Type B pancreatic cell (in vitro differentiated cells): ENCODE data around the gene IGF2BP1. TPM values are rescaled to one million over a fixed set of nuclear protein-coding genes. Genes with fewer than 3 reads are reported as not detected.

Experiments
- DNase-seq: peaks from one replicate; pipeline ENCODE4 v3.0.0; 2021; ENCODE audit warnings: mixed read lengths; ENCODE audit not compliant: unreplicated experiment; ENCODE audit errors: extremely low spot score
- H3K27ac Mint-ChIP-seq: 2 replicates; pipeline ENCODE4 v1.8.0; 2021; ENCODE audit warnings: mild to moderate bottlenecking, mixed read lengths
- H3K27me3 Mint-ChIP-seq: 2 replicates; pipeline ENCODE4 v1.8.0; 2021; ENCODE audit warnings: mixed read lengths
- H3K36me3 Mint-ChIP-seq: 2 replicates; pipeline ENCODE4 v1.8.0; 2021; ENCODE audit warnings: mixed read lengths
- H3K4me1 Mint-ChIP-seq: one replicate; pipeline ENCODE4 v1.8.0; 2021; ENCODE audit warnings: mixed read lengths; ENCODE audit not compliant: unreplicated experiment
- H3K4me3 Mint-ChIP-seq: 2 replicates; pipeline ENCODE4 v1.8.0; 2021; ENCODE audit warnings: mild to moderate bottlenecking, mixed read lengths
- H3K9me3 Mint-ChIP-seq: 2 replicates; pipeline ENCODE4 v1.8.0; 2021; ENCODE audit warnings: mixed read lengths
- total RNA-seq: library from RNA; stranded (reverse); gene quantifications from 2 replicates; pipeline ENCODE4 v1.2.1, GENCODE V29; 2021; ENCODE audit warnings: low replicate concordance
- TF ChIP-seq, protein P1 (sequence below): fragments of 200-600 bp; sonication (generic); conservative IDR thresholded peaks from 2 replicates; pipeline ENCODE4 v1.5.0; 2021; ENCODE audit warnings: antibody characterized with exemption, mild to moderate bottlenecking

Gene IGF2BP1
- total RNA-seq, 1 donor from 2014 or later: 232 TPM

DNA sequence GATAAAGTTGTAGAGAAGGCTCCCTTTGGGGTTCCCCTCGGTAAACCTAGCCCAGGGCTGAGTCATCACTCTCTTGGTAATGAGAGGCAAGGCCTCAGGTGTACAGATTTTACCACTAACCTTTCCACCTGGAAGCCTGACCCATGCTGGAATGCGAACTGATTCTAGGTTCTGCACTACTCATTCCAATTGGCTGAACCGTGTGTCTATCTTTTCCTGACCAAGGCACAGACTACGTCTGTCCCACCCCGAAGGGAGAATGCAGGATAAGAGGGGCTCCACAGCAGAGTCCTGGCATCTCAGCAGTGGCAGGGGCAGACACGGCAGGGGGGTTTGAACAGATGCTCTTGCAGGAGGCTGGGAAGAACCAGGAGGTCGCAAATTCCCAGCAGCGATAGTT lies 70.0 kb downstream of the IGF2BP1 start:
- Mint-ChIP-seq H3K36me3 (no peaks in the 10 kb centered on the region), H3K27me3 (peaks cover 4% of the 10 kb centered on the region), H3K9me3 (no peaks in the 10 kb centered on the region), H3K4me3 (no peak overlapping the region), H3K27ac (no peak overlapping the region), H3K4me1 (no peaks in the 10 kb centered on the region)
- TF ChIP-seq, protein P1, sequence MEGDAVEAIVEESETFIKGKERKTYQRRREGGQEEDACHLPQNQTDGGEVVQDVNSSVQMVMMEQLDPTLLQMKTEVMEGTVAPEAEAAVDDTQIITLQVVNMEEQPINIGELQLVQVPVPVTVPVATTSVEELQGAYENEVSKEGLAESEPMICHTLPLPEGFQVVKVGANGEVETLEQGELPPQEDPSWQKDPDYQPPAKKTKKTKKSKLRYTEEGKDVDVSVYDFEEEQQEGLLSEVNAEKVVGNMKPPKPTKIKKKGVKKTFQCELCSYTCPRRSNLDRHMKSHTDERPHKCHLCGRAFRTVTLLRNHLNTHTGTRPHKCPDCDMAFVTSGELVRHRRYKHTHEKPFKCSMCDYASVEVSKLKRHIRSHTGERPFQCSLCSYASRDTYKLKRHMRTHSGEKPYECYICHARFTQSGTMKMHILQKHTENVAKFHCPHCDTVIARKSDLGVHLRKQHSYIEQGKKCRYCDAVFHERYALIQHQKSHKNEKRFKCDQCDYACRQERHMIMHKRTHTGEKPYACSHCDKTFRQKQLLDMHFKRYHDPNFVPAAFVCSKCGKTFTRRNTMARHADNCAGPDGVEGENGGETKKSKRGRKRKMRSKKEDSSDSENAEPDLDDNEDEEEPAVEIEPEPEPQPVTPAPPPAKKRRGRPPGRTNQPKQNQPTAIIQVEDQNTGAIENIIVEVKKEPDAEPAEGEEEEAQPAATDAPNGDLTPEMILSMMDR: no peak
- DNase-seq: no peak

DNA sequence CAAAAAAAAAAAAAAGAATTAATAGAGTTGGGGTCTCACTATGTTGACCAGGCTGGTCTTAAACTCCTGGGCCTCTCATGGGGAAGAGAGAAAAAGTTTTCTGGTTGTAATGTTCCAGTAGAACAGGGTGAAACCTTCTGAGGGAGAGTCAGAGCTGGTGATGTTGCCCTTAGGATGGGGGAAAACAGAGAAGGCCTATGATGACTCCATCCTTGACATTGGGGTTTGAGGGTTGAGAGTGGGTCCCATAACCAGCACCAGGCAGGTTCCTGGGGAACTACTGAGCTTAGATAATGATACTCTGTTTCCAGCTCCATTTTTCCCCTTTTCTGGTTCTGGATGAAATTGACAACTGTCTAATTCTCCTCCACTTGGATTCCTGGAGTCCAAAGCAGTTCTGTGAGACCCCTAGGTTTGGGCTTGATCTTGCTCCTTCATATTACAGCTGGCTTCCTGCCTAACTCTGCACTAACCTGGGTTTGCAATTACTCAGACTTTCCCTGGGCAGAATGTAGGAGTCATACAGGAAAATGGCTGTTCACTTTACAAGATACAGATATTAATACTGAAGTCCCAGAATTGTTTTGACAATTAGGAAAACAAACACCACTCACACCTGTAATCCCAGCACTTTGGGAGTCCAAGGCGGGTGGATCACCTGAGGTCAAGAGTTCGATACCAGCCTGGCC lies 72.5 kb downstream of the IGF2BP1 start:
- TF ChIP-seq, protein P1: no peak
- Mint-ChIP-seq H3K36me3 (no peaks in the 10 kb centered on the region), H3K27ac (no peak overlapping the region), H3K9me3 (no peaks in the 10 kb centered on the region), H3K27me3 (peaks cover 4% of the 10 kb centered on the region), H3K4me3 (no peak overlapping the region), H3K4me1 (no peaks in the 10 kb centered on the region)
- DNase-seq: no peak

DNA sequence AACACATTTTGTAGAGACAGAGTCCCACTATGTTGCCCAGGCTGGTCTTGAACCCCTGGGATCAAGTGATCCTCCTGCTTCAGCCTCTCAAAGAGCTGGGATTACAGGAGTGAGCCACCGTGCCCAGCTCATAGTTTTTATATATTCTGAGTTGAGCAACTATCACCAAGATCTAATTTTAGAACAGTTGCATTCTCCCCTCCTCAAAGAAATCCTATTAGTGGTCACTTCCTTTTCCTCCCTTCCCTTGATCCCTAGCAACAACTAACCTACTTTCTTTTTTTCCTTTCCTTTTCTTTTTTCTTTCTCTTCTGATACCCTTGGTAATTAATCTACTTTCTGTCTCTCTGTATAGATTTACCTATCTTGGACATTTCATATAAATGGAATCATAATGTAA lies 73.9 kb downstream of the IGF2BP1 start:
- Mint-ChIP-seq H3K27ac (no peak overlapping the region), H3K9me3 (no peaks in the 10 kb centered on the region), H3K4me1 (no peaks in the 10 kb centered on the region), H3K27me3 (peaks cover 9% of the 10 kb centered on the region), H3K36me3 (no peaks in the 10 kb centered on the region), H3K4me3 (no peak overlapping the region)
- DNase-seq: no peak
- TF ChIP-seq, protein P1: no peak

DNA sequence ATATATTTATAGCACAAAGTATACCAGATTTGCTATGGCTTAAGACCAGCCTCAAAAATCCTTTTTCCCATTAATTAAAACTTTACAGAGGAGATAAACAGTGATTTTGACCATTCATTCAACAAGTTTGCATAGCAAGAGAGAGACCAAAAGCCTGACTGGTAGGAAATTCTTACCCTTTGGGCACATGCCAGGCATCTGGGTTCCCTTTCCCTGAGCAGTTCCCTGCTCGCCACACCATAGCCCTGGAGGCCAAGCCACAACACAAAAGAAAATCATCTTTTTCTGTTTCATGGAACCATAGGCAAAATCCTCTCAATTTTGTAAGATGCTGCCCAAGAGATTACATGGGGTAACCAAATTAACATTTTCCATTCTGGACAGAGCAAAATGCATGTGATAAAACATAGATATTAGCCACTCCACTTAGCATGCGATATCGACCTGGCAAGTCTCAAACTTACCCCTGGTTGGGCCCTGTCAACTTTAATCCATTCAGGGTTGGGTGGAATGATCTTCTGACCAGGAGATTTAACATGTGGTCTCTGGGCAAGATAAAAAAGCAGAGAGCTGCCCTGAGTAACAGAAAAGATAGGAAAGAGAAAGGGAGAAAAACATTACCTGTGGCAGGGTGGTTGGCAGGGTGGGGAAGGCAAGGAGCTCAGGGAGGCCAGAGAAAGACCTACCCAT lies 77.8 kb downstream of the IGF2BP1 start:
- TF ChIP-seq, protein P1: no peak
- H3K27me3 Mint-ChIP-seq: peaks cover 36% of the 10 kb centered on the region
- no peak overlapping the region for H3K4me3 Mint-ChIP-seq
- DNase-seq: no peak
- H3K9me3 Mint-ChIP-seq: peaks cover 6% of the 10 kb centered on the region
- no peaks in the 10 kb centered on the region for H3K4me1 Mint-ChIP-seq
- H3K27ac Mint-ChIP-seq: no peak overlapping the region
- H3K36me3 Mint-ChIP-seq: no peaks in the 10 kb centered on the region

DNA sequence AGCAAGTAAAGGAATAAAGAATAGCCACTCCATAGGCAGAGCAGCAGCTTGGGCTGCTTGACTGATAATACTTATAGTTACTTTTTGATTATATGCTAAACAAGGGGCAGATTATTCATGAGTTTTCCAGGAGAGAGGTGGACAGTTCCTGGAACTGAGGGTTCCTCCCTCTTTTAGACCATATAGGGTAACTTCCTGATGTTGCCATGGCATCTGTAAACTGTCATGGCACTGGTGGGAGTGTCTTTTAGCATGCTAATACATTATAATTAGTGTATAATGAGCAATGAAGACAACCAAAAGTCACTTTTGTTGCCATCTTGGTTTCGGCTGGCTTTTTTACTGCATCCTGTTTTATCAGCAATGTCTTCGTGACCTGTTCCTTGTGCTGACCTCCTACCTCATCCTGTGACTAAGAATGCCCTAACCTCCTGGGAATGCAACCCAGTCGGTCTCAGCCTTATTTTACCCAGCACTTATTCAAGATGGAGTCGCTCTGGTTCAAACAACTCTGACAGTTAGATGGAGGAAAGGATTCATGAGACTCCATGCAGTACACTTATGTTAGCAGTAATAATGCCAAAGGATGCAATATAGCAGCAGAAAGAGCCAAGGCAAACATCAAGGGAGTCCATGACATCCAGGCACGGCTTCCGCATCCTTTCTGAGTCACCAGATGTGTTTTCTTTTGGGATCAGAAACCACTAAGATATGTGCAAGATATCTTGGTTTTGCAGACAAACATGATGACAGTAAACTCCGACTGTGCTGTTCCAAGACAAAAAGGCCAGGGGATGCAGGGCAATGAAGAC lies 79.6 kb downstream of the IGF2BP1 start:
- no peak overlapping the region for H3K27ac Mint-ChIP-seq

More for the DNA sequence above, 79.6 kb downstream of the IGF2BP1 start:
- H3K9me3 Mint-ChIP-seq: peaks cover 6% of the 10 kb centered on the region
- no peak for DNase-seq
- TF ChIP-seq, protein P1: no peak
- H3K27me3 Mint-ChIP-seq: peaks cover 38% of the 10 kb centered on the region
- no peak overlapping the region for H3K4me3 Mint-ChIP-seq
- no peaks in the 10 kb centered on the region for H3K36me3 Mint-ChIP-seq
- no peaks in the 10 kb centered on the region for H3K4me1 Mint-ChIP-seq
